ENCODE measurements around the gene GUF1.

Gene GUF1, protein sequence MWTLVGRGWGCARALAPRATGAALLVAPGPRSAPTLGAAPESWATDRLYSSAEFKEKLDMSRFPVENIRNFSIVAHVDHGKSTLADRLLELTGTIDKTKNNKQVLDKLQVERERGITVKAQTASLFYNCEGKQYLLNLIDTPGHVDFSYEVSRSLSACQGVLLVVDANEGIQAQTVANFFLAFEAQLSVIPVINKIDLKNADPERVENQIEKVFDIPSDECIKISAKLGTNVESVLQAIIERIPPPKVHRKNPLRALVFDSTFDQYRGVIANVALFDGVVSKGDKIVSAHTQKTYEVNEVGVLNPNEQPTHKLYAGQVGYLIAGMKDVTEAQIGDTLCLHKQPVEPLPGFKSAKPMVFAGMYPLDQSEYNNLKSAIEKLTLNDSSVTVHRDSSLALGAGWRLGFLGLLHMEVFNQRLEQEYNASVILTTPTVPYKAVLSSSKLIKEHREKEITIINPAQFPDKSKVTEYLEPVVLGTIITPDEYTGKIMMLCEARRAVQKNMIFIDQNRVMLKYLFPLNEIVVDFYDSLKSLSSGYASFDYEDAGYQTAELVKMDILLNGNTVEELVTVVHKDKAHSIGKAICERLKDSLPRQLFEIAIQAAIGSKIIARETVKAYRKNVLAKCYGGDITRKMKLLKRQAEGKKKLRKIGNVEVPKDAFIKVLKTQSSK

DNA sequence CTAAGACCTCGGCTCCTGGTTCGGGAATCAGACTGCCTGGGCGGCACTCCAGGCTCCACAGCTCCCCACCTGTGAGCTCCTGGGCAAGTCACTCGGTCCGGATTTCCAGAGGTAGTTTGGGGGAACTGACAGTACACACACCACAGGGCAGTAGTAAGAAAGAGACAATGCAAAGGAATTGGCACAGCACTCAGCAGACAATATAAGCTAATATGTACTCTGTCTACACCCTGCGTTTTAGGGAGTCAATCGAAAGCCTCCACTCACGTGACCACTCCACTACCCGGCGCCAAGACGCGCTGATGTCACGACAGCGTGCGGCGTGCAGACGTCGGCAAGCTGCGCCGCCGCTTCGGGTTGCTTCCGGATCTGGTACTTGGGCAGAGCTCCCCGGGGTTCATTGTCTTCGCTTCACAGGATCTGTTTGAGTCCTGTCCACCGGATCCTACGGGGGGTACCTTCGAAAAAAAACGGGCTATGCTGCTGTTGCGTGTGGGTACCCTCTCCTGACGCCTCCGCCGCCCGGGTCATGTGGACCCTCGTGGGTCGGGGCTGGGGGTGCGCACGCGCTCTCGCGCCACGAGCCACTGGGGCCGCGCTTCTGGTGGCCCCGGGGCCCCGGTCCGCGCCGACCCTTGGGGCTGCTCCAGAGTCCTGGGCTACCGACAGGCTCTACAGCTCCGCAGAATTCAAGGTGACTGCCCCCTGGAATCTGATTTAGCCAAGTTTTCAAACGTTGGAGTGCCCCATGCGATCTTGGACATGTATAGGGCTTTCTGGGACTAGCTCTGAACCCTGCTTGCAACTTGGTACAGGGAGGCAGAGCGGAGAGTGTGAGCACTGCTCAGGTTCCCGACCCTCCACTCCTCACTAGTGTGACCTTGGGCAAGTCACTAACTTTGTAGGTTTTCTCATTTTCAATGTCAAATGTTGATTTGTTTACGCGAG is at the start of gene GUF1:
Gene GUF1 (plus strand): TSS at position 327 of the 948 bp plus-strand sequence. CDS start 203 bp downstream, at position 530.
- in situ Hi-C loops (cut with HindIII; ENCODE audit: low sequenced_read_pairs): no loop called here

DNA sequence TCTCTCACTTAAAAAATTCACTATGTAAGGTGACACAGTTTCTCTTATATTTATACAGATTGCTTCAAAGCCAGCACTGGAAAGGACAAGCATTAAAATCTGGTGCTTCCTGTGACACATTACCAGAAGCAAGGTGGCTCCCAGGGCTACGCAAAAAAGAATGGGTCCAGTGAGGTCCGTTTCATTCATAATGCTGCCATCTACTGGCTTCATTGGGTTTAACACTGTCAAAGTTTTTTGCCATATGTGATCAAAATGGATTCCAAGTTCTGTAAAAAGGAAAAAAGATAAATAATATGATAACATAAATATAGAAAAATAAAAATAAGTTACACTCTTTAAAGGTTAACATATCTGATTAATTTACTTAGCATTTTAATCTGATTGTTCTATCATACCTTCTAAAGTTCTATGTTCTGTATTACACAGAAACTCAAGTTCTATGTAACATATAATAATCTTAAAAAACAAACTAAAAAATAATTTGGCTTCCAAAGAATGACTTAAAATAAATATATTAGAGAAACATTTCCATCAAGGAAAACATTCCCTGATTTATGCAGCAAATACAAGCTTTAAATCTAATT is 48.8 kb upstream of the GUF1 start:
- in situ Hi-C loops (cut with HindIII; ENCODE audit: low sequenced_read_pairs): no loop called here

DNA sequence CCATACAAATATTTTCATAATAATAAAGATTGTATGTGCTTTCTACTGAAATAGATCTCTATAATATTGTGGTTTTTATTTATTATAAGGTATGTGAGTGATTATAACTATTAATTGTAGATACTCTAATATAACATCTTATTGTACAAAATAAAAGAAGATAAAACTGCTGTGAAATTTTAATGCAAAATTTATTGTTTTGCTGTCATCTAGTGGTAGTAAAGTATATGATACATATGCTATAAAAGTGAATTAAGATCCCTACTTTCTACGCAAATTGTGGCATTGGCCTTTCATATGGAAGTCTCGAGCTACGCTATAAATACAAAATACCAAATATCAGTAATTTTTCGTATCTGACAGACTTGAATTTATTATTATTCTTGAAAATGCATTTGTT is 46.1 kb upstream of the GUF1 start:
- in situ Hi-C loops (cut with HindIII; ENCODE audit: low sequenced_read_pairs): no loop called here

DNA sequence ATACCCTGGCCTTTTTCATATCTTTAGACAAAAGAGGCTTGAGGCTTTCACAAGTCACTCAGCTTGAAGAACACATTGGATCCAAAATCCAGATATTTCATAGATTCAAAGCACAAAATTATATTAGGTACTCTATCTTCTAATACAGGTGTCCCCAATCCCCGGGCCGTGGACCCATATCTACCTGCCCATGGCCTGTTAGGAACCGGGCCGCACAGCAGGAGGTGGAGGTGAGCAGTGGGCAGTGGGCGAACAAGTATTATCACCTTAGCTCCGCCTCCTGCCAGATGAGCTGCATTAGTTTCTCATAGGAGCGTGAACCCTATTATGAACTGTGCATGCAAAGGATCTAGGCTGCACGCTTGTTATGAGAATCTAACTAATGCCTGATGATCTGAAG is 45.5 kb upstream of the GUF1 start:
- in situ Hi-C loops (cut with HindIII; ENCODE audit: low sequenced_read_pairs): no loop called here

DNA sequence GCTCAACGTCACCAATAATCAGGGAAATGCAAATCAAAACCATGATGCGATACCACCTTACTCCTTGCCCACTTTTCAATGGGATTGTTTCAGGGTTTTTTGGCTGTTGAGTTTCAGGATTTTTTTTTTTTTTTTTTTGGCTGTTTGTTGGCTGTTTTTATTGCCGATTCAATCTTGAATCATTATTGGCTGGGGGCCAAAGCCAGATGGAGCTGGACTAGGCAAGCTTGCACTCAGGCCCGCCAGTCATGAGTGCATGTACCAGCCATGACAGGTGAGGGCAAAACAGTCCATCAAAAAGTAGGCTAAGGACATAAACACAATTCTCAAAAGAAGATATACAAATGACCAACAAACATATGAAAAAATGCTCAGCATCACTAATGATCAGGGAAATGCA is 40.1 kb upstream of the GUF1 start:
- in situ Hi-C loops (cut with HindIII; ENCODE audit: low sequenced_read_pairs): no loop called here

DNA sequence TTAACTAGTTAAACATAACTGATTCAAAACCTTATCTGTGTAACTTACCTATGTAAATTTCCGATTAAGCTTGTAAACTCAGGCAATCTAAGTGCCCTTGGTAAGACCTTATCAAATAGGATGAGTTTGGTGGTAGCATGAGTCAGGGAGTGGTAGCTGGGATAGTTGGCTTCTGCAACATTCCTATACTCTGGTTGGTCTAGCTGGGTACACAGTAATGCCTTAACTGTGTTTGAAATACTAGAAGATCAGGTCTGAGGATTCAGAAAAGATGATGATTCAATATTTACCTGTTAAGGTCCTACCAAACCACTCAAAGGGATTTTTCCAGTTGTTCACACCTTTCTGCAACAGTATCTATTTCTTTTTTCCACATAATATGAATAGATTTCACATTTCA is 32.1 kb upstream of the GUF1 start:
- in situ Hi-C loops (cut with HindIII; ENCODE audit: low sequenced_read_pairs): no loop called here

DNA sequence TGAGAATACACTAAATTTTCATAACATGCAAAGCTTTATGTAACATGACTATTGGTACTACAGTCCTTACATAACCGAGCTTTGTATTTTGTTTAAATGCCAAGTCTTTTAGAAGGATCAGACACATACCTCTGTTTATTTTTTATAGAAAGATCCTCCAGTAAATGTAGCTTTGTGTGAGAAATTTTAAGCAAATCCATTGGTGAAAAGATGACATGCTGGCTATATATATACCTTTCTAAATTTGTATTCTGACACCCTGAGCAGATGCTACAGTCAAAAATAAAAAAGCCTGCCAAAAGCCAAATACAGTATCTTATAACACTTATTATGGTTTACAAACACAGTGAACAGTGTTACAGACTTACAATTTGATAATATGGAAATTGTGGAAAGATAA is 26.8 kb upstream of the GUF1 start, which contains the start of gene YIPF7:
Gene YIPF7 (minus strand): TSS at position 201 of the 400 bp plus-strand sequence. CDS start 1,525 bp downstream, outside the sequence.
- in situ Hi-C loops (cut with HindIII; ENCODE audit: low sequenced_read_pairs): no loop called here

DNA sequence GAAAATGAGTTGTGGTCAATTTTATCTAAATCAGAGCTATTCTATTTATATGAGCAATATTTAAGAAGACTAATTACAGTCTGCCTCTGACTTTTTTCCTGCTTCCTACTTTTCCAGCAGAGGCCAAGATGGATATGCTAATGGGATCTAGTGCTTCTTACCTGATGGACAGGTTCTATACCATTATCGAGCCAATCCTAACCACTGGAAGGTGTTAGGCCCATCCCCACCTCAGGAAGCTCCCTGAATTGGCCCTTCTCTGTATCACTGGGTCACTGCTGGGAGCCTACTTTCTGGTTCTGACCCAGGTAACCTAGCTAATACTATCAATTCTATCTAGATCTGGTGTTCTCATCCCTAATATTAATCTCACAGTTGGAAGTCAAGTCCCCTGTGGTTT is 26.2 kb upstream of the GUF1 start:
- in situ Hi-C loops (cut with HindIII; ENCODE audit: low sequenced_read_pairs): no loop called here

DNA sequence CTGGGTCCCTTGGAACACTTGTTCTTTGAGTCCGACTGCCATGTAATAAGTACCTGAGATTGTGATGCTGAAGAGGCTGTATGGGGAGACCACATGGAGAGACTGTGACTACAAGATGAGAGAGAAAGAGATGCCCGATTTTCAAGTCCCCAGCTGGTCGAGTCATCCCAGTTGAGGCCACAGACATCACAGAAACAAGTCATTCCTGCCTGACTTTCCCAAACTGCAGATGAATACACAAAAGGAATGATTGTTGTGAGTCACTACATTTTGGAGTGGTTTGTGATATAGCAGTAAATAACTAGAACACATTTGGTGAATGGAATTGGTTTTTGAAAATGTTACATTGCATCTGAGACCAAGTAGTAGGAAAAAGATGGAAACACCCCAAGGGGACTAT is 17.8 kb upstream of the GUF1 start:
- in situ Hi-C loops (cut with HindIII; ENCODE audit: low sequenced_read_pairs): no loop called here

DNA sequence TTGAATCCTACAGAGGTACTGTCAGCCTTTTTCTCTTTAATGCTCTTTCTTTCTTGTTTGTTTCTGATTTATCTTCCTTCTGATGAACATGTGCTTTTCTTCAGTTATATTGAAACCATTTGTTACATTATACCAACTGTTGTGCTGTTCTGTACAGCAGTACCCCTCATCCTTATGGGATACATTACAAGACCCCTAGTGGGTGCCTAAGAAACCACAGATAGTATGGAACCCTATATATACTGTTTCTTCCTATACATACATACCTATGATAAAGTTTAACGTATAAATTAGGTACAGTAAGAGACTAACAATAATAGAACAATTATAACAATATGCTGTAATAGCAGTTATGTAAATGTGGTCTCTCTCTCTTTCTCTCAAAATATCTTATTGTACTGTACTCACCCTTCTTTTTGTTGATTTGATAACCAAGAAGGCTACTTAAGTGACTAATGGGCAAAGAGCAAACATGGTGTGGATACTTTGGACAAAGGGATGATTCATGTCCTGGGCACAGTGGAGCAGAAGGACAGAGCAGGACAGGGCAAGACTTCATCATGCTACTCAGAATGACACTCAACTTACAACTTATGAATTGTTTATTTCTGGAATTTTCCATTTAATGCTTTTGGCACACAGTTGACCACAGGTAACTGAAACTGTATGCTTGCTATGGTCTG is 16.1 kb upstream of the GUF1 start:
- in situ Hi-C loops (cut with HindIII; ENCODE audit: low sequenced_read_pairs): no loop called here

DNA sequence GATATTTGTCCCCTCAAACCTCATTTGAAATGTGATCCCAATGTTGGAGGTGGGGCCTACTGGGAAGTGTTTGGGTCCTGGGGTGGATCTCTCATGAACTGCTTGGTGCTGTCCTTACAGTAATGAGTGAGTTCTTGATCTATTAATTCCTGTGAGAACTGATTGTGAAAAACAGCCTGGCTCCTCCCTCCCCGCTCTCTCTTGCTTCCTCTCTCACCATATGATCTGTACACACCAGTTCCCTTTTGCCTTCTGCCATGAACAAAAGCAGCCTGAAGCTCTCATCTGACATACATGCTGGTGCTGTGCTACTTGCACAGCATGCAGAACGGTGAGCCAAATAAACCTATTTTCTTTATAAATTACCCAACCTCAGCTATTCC is 15.6 kb upstream of the GUF1 start:
- in situ Hi-C loops (cut with HindIII; ENCODE audit: low sequenced_read_pairs): no loop called here

DNA sequence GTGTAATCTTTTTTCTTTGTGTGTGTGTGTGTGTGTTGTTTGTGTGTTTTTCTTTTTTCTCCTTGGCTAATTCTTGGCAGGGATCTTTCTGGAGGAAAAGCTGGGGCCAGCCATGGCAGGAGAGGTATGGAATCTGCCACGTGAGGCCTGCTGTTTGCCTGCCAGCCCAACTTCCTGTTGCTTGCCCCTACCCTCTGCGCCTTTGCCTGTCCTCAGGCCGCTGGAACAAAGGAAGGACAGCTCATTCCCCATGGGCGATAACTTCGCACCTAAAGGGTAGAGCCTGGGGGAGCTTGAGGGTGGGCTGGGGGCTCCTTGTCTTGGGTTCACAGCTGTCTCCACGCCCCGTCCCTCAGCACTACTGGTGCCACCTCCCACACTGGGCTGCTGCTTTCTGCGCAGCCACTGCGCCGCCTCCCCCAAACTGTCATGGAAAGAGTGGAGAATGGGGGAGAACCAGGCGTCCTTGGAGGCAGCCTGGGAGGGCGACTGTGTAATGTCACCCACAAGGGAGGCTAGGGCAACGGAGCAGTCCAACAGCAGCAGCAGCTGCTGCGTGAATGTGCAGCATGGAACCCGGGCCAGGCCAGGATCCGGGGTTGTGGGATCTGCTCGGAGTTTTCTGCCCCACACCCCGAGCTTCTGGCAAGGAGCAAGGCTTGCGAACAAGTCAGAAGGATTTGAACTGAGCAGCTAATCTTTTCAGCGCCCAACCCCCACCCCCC is 14.5 kb upstream of the GUF1 start:
- in situ Hi-C loops (cut with HindIII; ENCODE audit: low sequenced_read_pairs): no loop called here

DNA sequence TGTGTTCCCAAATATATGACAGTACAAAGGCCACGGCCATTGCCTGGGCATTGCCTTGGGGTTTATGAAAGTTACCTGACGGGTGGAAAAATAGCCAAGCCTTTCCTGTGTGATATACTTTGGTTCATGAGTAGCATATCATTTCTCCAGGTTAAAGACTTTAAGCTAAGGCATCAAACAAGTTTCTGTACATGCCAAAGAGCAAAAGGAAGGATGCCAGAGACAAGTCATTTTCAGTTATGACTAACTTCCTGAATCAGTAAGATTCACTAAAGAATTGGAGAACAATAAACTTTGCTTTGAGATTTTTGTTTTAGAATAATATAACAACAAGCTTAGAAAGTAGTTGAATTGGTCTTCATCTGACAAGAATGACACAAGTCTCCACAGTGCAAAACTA is 9.7 kb upstream of the GUF1 start:
- in situ Hi-C loops (cut with HindIII; ENCODE audit: low sequenced_read_pairs): no loop called here

DNA sequence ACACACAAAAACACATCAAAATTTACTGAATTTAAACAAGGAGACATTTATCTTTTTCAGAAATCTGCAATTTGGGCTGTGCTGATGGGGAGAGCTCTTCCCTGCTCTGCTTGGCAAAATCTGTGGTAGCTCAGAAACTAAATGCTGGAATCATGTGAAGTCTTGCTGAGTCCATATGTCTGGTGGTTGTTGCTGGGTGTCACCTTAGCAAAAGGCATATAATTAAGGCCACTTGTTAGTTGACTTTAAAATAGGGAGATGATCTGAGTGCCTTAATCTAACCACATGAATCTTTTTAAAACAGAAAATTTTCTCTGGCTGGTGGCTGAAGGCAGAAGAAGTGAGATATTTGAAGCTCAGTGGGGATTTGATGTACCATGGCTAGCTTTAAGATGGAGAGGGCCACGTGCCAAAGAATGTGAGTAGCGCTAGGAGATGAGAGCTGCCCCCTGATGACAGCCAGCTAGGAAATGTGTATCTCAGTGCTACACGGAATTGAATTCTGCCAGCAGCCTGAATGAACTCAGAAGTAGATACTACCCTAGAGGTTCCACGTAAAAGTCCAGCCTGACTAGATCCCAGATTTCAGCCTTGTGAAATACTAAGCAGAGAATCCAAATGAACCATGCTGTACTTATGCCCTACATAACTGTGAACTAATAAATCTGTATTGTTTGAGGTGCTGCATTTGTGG is 7.6 kb upstream of the GUF1 start:
- in situ Hi-C loops (cut with HindIII; ENCODE audit: low sequenced_read_pairs): no loop called here

DNA sequence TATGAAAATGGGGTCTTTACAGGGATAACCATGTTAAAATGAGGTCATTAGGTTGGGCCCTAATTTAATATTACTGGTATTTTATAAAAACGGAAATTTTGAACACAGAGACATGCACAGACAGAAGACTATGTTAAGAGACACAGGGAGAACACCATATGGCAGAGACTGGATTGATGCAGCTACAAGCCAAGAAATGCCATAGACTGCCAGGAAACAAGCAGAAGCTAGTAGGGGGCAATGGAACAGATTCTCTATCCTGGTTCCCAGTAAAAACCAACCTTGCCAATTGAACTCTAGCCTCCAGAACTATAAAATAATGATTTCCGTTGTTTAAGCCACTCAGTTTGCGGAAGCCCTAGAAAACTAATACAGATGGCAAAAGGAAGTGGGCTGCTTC is 6.6 kb upstream of the GUF1 start:
- in situ Hi-C loops (cut with HindIII; ENCODE audit: low sequenced_read_pairs): no loop called here

DNA sequence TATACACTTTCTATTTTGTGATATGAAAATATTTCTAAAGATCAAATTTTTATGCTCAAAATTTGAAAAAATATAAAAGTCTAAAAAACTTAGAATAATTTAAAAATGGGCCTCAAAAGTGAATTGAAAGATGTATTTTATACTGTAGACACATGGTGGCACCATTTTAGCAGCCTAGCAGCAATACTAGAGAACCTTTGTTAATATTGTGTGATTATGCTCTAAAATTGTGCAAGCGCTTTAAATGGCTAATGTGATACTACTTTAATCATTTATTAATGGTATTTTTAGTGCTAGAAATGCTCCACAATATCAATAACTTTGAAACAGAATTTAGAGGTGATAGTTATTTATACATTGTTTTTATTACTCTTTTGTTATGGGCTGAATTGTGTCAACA is 3.7 kb upstream of the GUF1 start:
- in situ Hi-C loops (cut with HindIII; ENCODE audit: low sequenced_read_pairs): no loop called here

DNA sequence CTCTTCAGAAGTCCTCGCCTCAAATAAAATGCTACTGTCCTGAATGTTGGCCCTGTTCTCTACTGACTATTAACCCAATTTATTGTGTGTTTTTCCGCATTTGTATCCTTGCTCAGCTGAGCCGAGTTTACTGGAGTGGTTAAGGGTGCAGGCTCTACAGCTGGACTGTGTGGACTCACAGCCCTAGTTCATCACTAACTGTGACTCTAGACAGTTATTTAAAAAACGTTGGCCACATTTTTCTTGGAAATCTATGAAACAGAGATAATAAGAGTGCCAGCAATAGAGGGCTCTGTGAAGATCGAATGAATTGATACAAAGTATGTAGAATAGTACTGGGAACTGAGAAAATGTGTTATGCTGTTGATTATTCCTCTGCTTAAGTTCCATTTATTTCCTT is 2.9 kb upstream of the GUF1 start:
- in situ Hi-C loops (cut with HindIII; ENCODE audit: low sequenced_read_pairs): no loop called here

DNA sequence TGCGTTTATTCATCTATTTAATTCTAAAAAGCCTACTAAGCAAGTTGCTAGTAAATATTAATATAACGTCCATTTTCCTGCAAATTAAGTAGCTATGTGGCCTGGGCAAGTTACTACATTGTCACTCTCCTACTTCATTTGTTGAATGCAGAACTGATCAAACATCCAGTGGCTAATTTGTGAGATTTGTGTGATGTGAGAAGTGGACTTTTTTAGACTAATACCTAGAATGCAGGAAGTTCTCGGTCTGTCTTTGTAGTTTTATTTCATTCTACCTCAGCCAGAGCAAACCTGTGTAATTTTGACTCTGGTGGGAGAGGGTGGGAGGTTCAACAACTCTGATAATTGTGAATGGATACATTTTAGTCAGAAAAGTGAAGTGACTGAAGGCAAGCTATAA is 840 bp downstream of the GUF1 start:
- in situ Hi-C loops (cut with HindIII; ENCODE audit: low sequenced_read_pairs): no loop called here

DNA sequence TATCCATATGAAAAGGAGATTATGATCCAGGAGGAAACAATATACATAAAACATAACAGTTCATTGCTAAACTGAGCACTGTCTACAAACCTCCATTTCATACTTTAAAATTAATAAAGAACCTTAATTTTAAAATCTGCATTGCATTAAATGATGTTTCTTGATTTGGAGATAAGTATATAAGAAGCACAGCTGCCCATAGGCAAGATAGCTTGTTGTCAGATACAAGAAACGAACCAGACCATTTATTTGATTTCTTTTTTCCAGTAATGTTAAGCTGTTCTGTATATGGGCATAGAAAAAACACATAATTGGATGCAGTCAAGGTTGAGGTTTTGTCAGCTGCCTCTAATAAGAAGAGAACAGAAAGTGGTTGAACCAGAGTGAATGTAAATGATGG is 6.4 kb downstream of the GUF1 start:
- in situ Hi-C loops (cut with HindIII; ENCODE audit: low sequenced_read_pairs): no loop called here

Measured in endothelial cell of hepatic sinusoid (primary cell).